ENCODE data around the gene RUBCN.

DNA sequence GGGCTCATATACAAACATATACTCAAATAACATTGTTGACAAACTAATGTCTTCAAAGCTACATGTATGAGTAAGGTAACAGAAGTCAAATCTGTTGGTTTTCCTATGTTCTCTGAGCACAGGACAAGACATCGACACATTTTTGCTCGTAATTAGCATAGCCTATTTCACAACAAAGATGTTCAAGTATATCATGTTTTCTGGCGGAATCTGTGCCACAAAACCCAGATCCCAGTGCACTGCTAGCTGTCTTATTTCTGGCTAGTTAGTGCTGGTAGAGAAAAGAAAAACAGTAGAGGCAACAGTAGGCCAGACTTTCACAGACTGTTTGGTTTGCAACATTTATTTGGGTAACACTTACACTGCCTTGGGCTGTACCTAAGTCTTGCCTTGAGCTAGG, 51.2 kb downstream of the RUBCN start:
- TF ChIP-seq ZNF384 (IDR thresholded peaks at IDR 0.05) (no peak), SP1 (IDR thresholded peaks at IDR 0.05) (no peak), ELF4 (IDR thresholded peaks at IDR 0.05) (no peak), ARNT (IDR thresholded peaks at IDR 0.05) (no peak), NFRKB (IDR thresholded peaks at IDR 0.05) (no peak), FOXK2 (IDR thresholded peaks at IDR 0.05) (no peak), FOXM1 (IDR thresholded peaks at IDR 0.05; ENCODE audit: borderline replicate concordance) (no peak)
